ENCODE measurements around the gene SLC15A3.

SLC15A3 gene

GRCh38 chr11:60919956-60920355 lies 32.0 kb downstream of the SLC15A3 start:
- H3F3A ChIP-seq (ENCODE audit: insufficient read depth, low read length), result no peaks in the 10 kb centered on the region
- no peaks in the 10 kb centered on the region for H3K9me2 ChIP-seq (ENCODE audit: low read depth, low read length)
- no peaks in the 10 kb centered on the region for H4K20me1 ChIP-seq (ENCODE audit: insufficient read depth, low read length)
- peaks cover 13% of the 10 kb centered on the region; the same call in 1 of the 2 replicates for H3K79me2 ChIP-seq (ENCODE audit: insufficient read depth, low read length)
- peaks cover 33% of the 10 kb centered on the region for H3K4me1 ChIP-seq (ENCODE audit: insufficient read depth, low read length, severe bottlenecking)
- no peaks in the 10 kb centered on the region for H3K9me3 ChIP-seq (ENCODE audit: low read length)
- peaks cover 60% of the 10 kb centered on the region for H3K36me3 ChIP-seq (ENCODE audit: insufficient read depth, low read length)
- no peak overlapping the region for H2AFZ ChIP-seq (ENCODE audit: low read length)
- TF ChIP-seq CTCF (IDR thresholded peaks at IDR 0.05; ENCODE audit: low read length) (no peak), EZH2 (IDR thresholded peaks at IDR 0.05; ENCODE audit: borderline replicate concordance, low read length) (no peak)
- H3K27ac ChIP-seq (ENCODE audit: low read depth, low read length, poor library complexity, severe bottlenecking), result no peak overlapping the region
- H3K4me2 ChIP-seq (ENCODE audit: low read length), result no peak overlapping the region
- no peak overlapping the region for H3K9ac ChIP-seq (ENCODE audit: low read length)
- H3K27me3 ChIP-seq (ENCODE audit: insufficient read depth, low read length), result 0 out of 2 replicates have a peak, but pooled peaks cover 1% of the 10 kb centered on the region
- no peak overlapping the region for H3K4me3 ChIP-seq (ENCODE audit: low read depth, low read length, poor library complexity, severe bottlenecking)

GRCh38 chr11:60919320-60919719 lies 32.7 kb downstream of the SLC15A3 start:
- Histone ChIP-seq H3K9me3 (ENCODE audit: low read length) (no peaks in the 10 kb centered on the region), H3K36me3 (ENCODE audit: insufficient read depth, low read length) (peaks cover 60% of the 10 kb centered on the region), H3K9ac (ENCODE audit: low read length) (no peak overlapping the region), H3K27me3 (ENCODE audit: insufficient read depth, low read length) (no peaks in the 10 kb centered on the region), H4K20me1 (ENCODE audit: insufficient read depth, low read length) (no peaks in the 10 kb centered on the region), H3K4me3 (ENCODE audit: low read depth, low read length, poor library complexity, severe bottlenecking) (no peak overlapping the region), H3K27ac (ENCODE audit: low read depth, low read length, poor library complexity, severe bottlenecking) (no peak overlapping the region), H3K4me2 (ENCODE audit: low read length) (no peak overlapping the region), H3F3A (ENCODE audit: insufficient read depth, low read length) (no peaks in the 10 kb centered on the region), H3K9me2 (ENCODE audit: low read depth, low read length) (no peaks in the 10 kb centered on the region), H2AFZ (ENCODE audit: low read length) (no peak overlapping the region), H3K79me2 (ENCODE audit: insufficient read depth, low read length) (peaks cover 13% of the 10 kb centered on the region; the same call in 1 of the 2 replicates), H3K4me1 (ENCODE audit: insufficient read depth, low read length, severe bottlenecking) (peaks cover 30% of the 10 kb centered on the region)
- TF ChIP-seq EZH2 (IDR thresholded peaks at IDR 0.05; ENCODE audit: borderline replicate concordance, low read length) (no peak), CTCF (IDR thresholded peaks at IDR 0.05; ENCODE audit: low read length) (no peak)

- no peak overlapping the region for H3K4me3 ChIP-seq (ENCODE audit: low read depth, low read length, poor library complexity, severe bottlenecking)
- H3K27me3 ChIP-seq (ENCODE audit: insufficient read depth, low read length), result no peaks in the 10 kb centered on the region
- H3K36me3 ChIP-seq (ENCODE audit: insufficient read depth, low read length), result peaks cover 60% of the 10 kb centered on the region
- H3K9me2 ChIP-seq (ENCODE audit: low read depth, low read length), result no peaks in the 10 kb centered on the region
- no peaks in the 10 kb centered on the region for H4K20me1 ChIP-seq (ENCODE audit: insufficient read depth, low read length)
- no peak overlapping the region for H2AFZ ChIP-seq (ENCODE audit: low read length)
- no peak overlapping the region for H3K4me2 ChIP-seq (ENCODE audit: low read length)
- H3K4me1 ChIP-seq (ENCODE audit: insufficient read depth, low read length, severe bottlenecking), result peaks cover 26% of the 10 kb centered on the region
- peaks cover 13% of the 10 kb centered on the region; the same call in 1 of the 2 replicates for H3K79me2 ChIP-seq (ENCODE audit: insufficient read depth, low read length)
- no peaks in the 10 kb centered on the region for H3K9me3 ChIP-seq (ENCODE audit: low read length)
- H3K27ac ChIP-seq (ENCODE audit: low read depth, low read length, poor library complexity, severe bottlenecking), result no peak overlapping the region
- H3F3A ChIP-seq (ENCODE audit: insufficient read depth, low read length), result no peaks in the 10 kb centered on the region
- H3K9ac ChIP-seq (ENCODE audit: low read length), result no peak overlapping the region
- TF ChIP-seq EZH2 (IDR thresholded peaks at IDR 0.05; ENCODE audit: borderline replicate concordance, low read length) (no peak), CTCF (IDR thresholded peaks at IDR 0.05; ENCODE audit: low read length) (no peak)
Measured at GRCh38 chr11:60918939-60919265, 33.1 kb downstream of the SLC15A3 start.
